ENCODE measurements around the gene ARHGEF10L. TPM values are rescaled to one million over a fixed set of nuclear protein-coding genes. Genes with fewer than 3 reads are reported as not detected.

Gene ARHGEF10L
- total and polyA plus RNA-seq, 8 donors, result 36.2 to 104 (median 52.8) TPM

DNA sequence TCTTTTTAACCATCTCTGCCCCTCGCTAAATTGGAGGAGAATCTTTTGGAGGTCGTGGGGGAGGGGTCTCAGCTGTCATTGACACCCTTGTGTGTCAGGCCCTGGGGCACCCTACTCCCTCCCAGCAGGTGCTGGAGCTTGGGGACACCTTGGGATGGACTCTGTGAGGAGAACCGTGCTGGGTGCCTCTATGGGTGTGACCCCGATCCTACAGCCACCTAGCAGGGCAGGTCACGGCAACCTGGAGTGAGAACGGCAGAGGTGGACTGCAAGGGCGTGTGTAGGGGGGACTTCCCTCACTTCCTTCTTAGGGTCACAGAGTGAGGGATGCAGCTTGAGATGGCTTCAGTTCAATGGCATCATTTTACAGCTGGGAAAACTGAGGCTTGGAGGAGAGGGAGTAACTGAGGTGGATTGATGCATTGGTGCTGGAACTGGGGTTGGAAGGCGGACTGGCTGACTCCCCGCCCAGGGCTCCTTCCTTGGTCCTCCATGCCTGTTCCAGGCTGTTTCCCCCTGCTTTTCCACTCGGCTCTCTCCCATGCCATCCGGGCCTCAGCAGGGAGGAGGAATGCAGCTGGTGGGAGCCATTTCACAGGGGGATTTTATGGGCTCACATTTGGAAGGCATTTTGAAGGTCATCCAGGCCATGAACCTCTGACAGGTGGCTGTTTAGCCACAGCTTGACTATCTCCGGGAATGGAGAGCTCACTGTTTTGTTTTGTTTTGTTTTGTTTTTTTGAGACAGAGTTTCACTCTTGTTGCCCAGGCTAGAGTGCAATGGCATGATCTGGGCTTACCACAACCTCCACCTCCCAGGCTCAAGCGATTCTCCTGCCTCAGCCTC, 18.8 kb upstream of the ARHGEF10L start:
- intact Hi-C loops (cut with DNase I), result no loop called here
- no peak for ATAC-seq

DNA sequence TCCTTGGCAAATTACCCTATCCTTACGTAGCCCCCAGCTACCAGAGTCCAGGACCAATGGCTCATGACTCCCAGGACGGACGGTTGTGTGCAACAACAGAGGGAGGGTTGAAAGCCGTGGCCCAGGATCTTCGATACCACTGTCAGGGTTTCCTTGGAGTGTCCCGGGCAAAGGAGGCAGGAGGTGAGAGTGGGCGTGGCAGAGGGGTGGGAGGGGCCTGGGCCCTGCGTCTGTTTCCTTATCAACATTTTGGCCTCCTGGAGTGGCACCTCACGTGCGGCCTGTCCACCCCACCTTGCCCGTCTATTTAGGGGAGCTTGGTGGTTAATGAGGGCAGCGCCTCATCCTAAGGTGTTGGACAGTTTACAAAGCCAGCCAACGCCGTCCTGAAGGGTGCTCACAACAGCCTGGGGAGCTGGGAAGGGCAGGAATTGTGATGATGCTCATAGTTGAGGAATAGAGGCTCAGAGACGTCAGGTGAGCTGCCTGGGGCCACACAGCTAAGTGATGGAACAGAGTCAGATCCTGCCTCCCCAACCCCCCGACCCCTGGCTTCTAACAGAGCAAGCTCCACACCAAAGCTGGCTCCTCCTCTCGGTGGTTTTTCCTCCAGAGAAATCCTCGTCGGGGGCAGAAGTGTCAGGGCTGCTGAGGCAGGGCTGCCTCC, 17.4 kb upstream of the ARHGEF10L start:
- no peak for FAIRE-seq
- Histone ChIP-seq H3K9me3 (no peaks in the 10 kb centered on the region), H3K4me1 (peaks cover 5 to 10% (median 5%) of the 10 kb centered on the region in 3 donors), H3K27ac (no peak overlapping the region), H3K27me3 (no peaks in the 10 kb centered on the region), H3K36me3 (no peaks in the 10 kb centered on the region), H3K4me3 (no peak overlapping the region)
- 66 to 67% methylated on average over 19 of the region's 19 CpGs for WGBS, 2 donors
- no peak for DNase-seq
- TF ChIP-seq CTCF (IDR thresholded peaks at IDR 0.05), result no peak
- no peak for ATAC-seq
- intact Hi-C loops (cut with DNase I), result no loop called here

More for the DNA sequence above, 18.8 kb upstream of the ARHGEF10L start:
- no peaks in the 10 kb centered on the region for H3K27me3 ChIP-seq
- no peaks in the 10 kb centered on the region for H3K36me3 ChIP-seq
- H3K4me3 ChIP-seq, result peak overlapping the region in 1 of 4 donors; percentile 13
- H3K27ac ChIP-seq, result peak overlapping the region in 2 of 4 donors; percentile 57 to 62
- H3K9me3 ChIP-seq, result no peaks in the 10 kb centered on the region
- peaks cover 15 to 20% (median 18%) of the 10 kb centered on the region in 3 donors for H3K4me1 ChIP-seq
- DNase-seq (no peak), FAIRE-seq (no peak)
- TF ChIP-seq CTCF (IDR thresholded peaks at IDR 0.05), result no peak
- 78 to 84% methylated on average over 13 of the region's 13 CpGs for WGBS, 2 donors

- Histone ChIP-seq H3K4me1 (peaks cover 0 to 4% (median 0%) of the 10 kb centered on the region in 3 donors), H3K4me3 (no peak overlapping the region), H3K27ac (peak overlapping the region in 1 of 4 donors; percentile 22), H3K36me3 (no peaks in the 10 kb centered on the region), H3K9me3 (no peaks in the 10 kb centered on the region), H3K27me3 (no peaks in the 10 kb centered on the region)
- no peak for TF ChIP-seq CTCF (IDR thresholded peaks at IDR 0.05)
- ATAC-seq (no peak), DNase-seq (no peak), FAIRE-seq (no peak)
- intact Hi-C loops (cut with DNase I), result no loop called here
- WGBS, 2 donors, result 83 to 91% methylated on average over 7 of the region's 7 CpGs
These were observed 16.0 kb upstream of the ARHGEF10L start for GRCh38 chr1:17523321-17524041.

DNA sequence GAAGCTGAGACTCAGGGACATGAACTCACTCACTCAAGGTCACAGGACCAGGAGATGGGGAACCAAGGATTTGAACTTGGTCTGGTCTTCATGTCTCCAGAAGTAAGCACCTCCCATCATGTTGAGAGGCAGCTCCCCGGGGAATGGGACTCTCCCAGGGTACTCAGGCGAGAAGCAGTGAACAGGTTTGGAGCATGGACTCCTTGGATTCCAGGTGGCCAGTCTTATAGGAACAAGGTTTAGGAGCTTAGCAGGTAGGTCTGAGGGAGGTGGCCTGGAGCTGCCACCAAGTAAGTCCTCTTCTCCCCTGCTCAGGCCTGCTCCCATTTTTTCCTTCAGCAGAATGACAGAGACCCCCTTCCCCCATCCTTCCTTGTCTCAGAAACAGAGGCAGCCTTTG, 14.9 kb upstream of the ARHGEF10L start:
- no peaks in the 10 kb centered on the region for H3K9me3 ChIP-seq
- intact Hi-C loops (cut with DNase I), result no loop called here
- H3K36me3 ChIP-seq, result no peaks in the 10 kb centered on the region
- H3K4me1 ChIP-seq, result peaks cover 0 to 3% (median 0%) of the 10 kb centered on the region in 3 donors
- H3K27ac ChIP-seq, result peak overlapping the region in 1 of 4 donors; percentile 31
- WGBS, 2 donors, result 75 to 85% methylated on average over 2 of the region's 2 CpGs
- no peak for DNase-seq
- no peak overlapping the region for H3K4me3 ChIP-seq
- no peak for FAIRE-seq
- no peak for TF ChIP-seq CTCF (IDR thresholded peaks at IDR 0.05)
- no peaks in the 10 kb centered on the region for H3K27me3 ChIP-seq
- ATAC-seq, result no peak
